BLaER1 treated with 17β-estradiol and CSF1 and Interleukin-3, amounts not matched to agents 10 nM and 100 nM (cell line): Measurements from ENCODE around the gene ERFL.

Experiments
- H3K27ac ChIP-seq, 11 experiments: shearing (Covaris generic); formaldehyde crosslinking; 2 replicates each; pipeline ENCODE4 v1.8.1; 2022
- H3K27me3 ChIP-seq, 11 experiments: shearing (Covaris generic); formaldehyde crosslinking; 2 replicates each; pipeline ENCODE4 v1.8.1; 2022
- H3K36me3 ChIP-seq, 11 experiments: shearing (Covaris generic); formaldehyde crosslinking; 2 replicates each; pipeline ENCODE4 v1.8.1; 2022
- H3K4me1 ChIP-seq, 10 experiments: shearing (Covaris generic); formaldehyde crosslinking; 2 replicates each; pipeline ENCODE4 v1.8.1; 2022
- H3K4me2 ChIP-seq, 11 experiments: shearing (Covaris generic); formaldehyde crosslinking; 2 replicates each; pipeline ENCODE4 v1.8.1; 2022
- H3K4me3 ChIP-seq, 10 experiments: shearing (Covaris generic); formaldehyde crosslinking; 2 replicates each; pipeline ENCODE4 v1.8.1; 2022
- H3K9ac ChIP-seq, 11 experiments: shearing (Covaris generic); formaldehyde crosslinking; 2 replicates each; pipeline ENCODE4 v1.8.1; 2022
- H3K9me3 ChIP-seq, 11 experiments: shearing (Covaris generic); formaldehyde crosslinking; replicated peaks in 1 of 11; 2 replicates each; pipeline ENCODE4 v1.8.1; 2022
- H4K20me1 ChIP-seq, 11 experiments: shearing (Covaris generic); formaldehyde crosslinking; 2 replicates each; pipeline ENCODE4 v1.8.1; 2022
- Cebpa-rat ChIP-seq, 11 experiments: shearing (Covaris generic); IDR thresholded peaks; 2 replicates each; pipeline ENCODE4 v1.8.1; 2022

Gene ERFL

GRCh38 chr19:41902594-41902993 lies 25.7 kb downstream of the ERFL start:
- H3K36me3 ChIP-seq, result peaks cover 98 to 100% (median 99%) of the 10 kb centered on the region in 11 experiments
- 0 out of 20 replicates have a peak, but pooled peaks cover 0 to 4% (median 0%) of the 10 kb centered on the region in 10 experiments for H3K4me1 ChIP-seq
- no peak for TF ChIP-seq Cebpa-rat (IDR thresholded peaks at IDR 0.05)

DNA sequence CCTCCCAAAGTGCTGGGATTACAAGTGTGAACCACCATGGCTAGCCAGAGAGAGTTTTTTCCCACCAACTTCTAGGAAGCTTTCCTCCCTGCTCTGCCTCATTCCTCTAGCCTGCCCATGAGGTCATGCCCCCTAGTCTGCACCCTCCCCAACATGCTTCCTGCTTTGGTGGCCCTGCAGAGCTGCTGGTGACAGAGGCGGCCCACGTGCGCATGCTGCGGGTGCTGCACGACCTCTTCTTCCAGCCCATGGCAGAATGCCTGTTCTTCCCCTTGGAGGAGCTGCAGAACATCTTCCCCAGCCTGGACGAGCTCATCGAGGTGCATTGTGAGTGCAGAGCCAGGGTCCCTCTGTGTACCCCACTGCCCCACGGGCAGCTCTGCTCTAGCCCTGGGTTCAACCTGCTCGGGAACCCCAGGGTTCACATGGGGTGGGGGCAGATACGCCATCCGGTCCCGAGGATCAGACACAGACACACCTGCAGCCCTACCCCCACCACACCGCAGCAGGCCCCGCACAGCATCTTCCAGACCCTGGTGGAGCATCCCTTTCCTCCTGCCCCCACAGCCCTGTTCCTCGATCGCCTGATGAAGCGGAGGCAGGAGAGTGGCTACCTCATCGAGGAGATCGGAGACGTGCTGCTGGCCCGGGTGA lies 26.4 kb downstream of the ERFL start:
- H3K4me3 ChIP-seq, result no peak overlapping the region
- H3K27me3 ChIP-seq, result no peaks in the 10 kb centered on the region
- H4K20me1 ChIP-seq, result peaks cover 4 to 94% (median 78%) of the 10 kb centered on the region in 11 experiments; a peak in 21 of 22 replicates
- H3K27ac ChIP-seq, result no peak overlapping the region
- H3K9ac ChIP-seq, result no peak overlapping the region
- peaks cover 93 to 94% (median 93%) of the 10 kb centered on the region in 11 experiments for H3K36me3 ChIP-seq
- 0 out of 20 replicates have a peak, but pooled peaks cover 0 to 4% (median 0%) of the 10 kb centered on the region in 10 experiments for H3K4me1 ChIP-seq
- no peak overlapping the region for H3K4me2 ChIP-seq
- no peaks in the 10 kb centered on the region for H3K9me3 ChIP-seq
- TF ChIP-seq Cebpa-rat (IDR thresholded peaks at IDR 0.05), result no peak

More at GRCh38 chr19:41902594-41902993, 25.7 kb downstream of the ERFL start:
- H3K9me3 ChIP-seq, result no peaks in the 10 kb centered on the region
- H3K9ac ChIP-seq, result no peak overlapping the region; a peak in 1 of 22 replicates
- no peak overlapping the region for H3K27ac ChIP-seq
- no peak overlapping the region for H3K4me2 ChIP-seq
- H3K4me3 ChIP-seq, result no peak overlapping the region
- no peaks in the 10 kb centered on the region for H3K27me3 ChIP-seq
- peaks cover 4 to 100% (median 84%) of the 10 kb centered on the region in 11 experiments; a peak in 21 of 22 replicates for H4K20me1 ChIP-seq

DNA sequence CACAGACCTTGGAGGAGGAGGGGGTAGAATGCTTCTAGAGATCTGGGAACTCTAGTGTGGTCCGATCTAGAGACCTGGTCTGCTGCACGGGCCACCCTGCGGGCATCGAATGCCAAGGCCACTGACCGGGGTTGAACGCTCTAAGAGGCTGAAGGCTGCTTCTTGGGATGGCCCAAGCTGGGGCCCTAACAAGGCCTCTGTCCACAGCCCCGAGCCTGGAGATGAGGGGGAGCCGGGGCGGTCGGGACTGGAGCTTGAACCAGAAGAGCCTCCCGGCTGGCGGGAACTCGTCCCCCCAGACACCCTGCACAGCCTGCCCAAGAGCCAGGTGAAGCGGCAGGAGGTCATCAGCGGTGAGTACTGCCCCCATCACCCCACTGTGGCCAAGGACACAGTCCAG lies 30.0 kb downstream of the ERFL start:
- Histone ChIP-seq H3K36me3 (peaks cover 80 to 86% (median 84%) of the 10 kb centered on the region in 11 experiments), H3K27me3 (no peaks in the 10 kb centered on the region), H3K9me3 (no peaks in the 10 kb centered on the region), H3K4me3 (no peak overlapping the region), H3K4me1 (peaks cover 0 to 4% (median 0%) of the 10 kb centered on the region in 10 experiments; a peak in 4 of 20 replicates), H4K20me1 (peaks cover 4 to 88% (median 66%) of the 10 kb centered on the region in 11 experiments; a peak in 20 of 22 replicates), H3K4me2 (no peak overlapping the region), H3K27ac (no peak overlapping the region), H3K9ac (no peak overlapping the region)
- no peak for TF ChIP-seq Cebpa-rat (IDR thresholded peaks at IDR 0.05)

DNA sequence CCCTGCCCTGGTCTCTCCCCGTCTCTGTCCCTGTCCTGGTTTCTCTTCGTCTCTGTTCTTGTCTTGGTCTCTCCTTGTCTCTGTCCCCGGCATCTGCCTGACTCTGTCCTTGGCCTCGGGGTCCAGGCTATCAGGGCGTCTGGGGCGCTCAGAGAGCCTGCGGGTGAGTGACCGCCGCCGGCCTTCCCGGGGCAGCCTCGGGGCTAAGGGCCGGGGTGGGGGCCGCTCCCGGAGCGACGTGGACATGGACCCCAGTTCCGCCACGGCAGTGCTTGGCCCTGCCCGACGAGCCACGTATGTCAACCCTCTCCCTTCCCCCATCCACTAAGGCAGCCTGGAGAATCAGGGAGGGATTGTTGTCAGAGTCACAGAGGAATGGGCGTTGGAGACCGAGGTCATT lies 30.4 kb downstream of the ERFL start:
- Histone ChIP-seq H4K20me1 (peaks cover 4 to 87% (median 62%) of the 10 kb centered on the region in 11 experiments; a peak in 20 of 22 replicates), H3K9me3 (no peaks in the 10 kb centered on the region), H3K9ac (no peak overlapping the region), H3K4me2 (no peak overlapping the region), H3K4me1 (peaks cover 0 to 7% (median 3%) of the 10 kb centered on the region in 10 experiments; a peak in 15 of 20 replicates), H3K27ac (no peak overlapping the region), H3K27me3 (no peaks in the 10 kb centered on the region), H3K36me3 (peaks cover 78 to 85% (median 82%) of the 10 kb centered on the region in 11 experiments), H3K4me3 (no peak overlapping the region)
- TF ChIP-seq Cebpa-rat (IDR thresholded peaks at IDR 0.05), result no peak

GRCh38 chr19:41897181-41897580 lies 31.1 kb downstream of the ERFL start:
- no peak overlapping the region for H3K9ac ChIP-seq
- H3K4me2 ChIP-seq, result no peak overlapping the region
- H3K9me3 ChIP-seq, result no peaks in the 10 kb centered on the region
- H4K20me1 ChIP-seq, result peaks cover 4 to 87% (median 63%) of the 10 kb centered on the region in 11 experiments; a peak in 21 of 22 replicates
- H3K4me3 ChIP-seq, result no peak overlapping the region
- no peak overlapping the region for H3K27ac ChIP-seq
- peaks cover 0 to 12% (median 9%) of the 10 kb centered on the region in 10 experiments; a peak in 17 of 20 replicates for H3K4me1 ChIP-seq
- TF ChIP-seq Cebpa-rat (IDR thresholded peaks at IDR 0.05), result no peak
- H3K27me3 ChIP-seq, result no peaks in the 10 kb centered on the region
- peaks cover 78 to 85% (median 82%) of the 10 kb centered on the region in 11 experiments for H3K36me3 ChIP-seq

DNA sequence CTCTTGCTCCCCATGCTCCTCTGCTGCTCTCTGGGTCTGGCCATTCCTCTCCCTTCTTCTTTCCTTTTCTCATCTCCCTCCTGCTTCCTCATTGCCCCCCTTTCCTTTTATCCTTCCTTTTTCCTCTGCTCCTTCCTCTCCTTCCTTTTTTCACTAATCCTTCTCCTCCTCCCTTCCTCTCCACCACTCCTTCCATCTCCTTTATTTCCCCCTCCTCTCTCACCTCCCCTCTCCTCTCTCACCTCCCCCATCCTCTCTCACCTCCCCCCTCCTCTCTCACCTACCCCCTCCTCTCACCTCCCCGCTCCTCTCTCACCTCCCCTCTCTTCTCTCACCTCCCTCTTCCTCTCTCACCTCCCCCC lies 31.7 kb downstream of the ERFL start:
- Histone ChIP-seq H3K27me3 (no peaks in the 10 kb centered on the region), H3K9ac (peak overlapping the region in 1 of 11 experiments; percentile 23; a peak in 1 of 22 replicates), H3K4me2 (no peak overlapping the region), H3K4me3 (no peak overlapping the region), H3K36me3 (peaks cover 78 to 85% (median 82%) of the 10 kb centered on the region in 11 experiments), H3K27ac (0 out of 22 replicates have a peak overlapping the region, but pooled peaks of 1 of the 11 experiments have one; percentile 29), H4K20me1 (peaks cover 9 to 87% (median 63%) of the 10 kb centered on the region in 11 experiments), H3K4me1 (peaks cover 3 to 18% (median 15%) of the 10 kb centered on the region in 10 experiments; a peak in 17 of 20 replicates), H3K9me3 (no peaks in the 10 kb centered on the region)
- no peak for TF ChIP-seq Cebpa-rat (IDR thresholded peaks at IDR 0.05)

GRCh38 chr19:41895745-41896580 lies 32.3 kb downstream of the ERFL start:
- Histone ChIP-seq H3K4me2 (no peak overlapping the region), H3K36me3 (peaks cover 76 to 85% (median 82%) of the 10 kb centered on the region in 11 experiments), H4K20me1 (peaks cover 9 to 87% (median 65%) of the 10 kb centered on the region in 11 experiments), H3K9me3 (no peaks in the 10 kb centered on the region), H3K27me3 (no peaks in the 10 kb centered on the region), H3K4me3 (no peak overlapping the region), H3K27ac (peak overlapping the region in 2 of 11 experiments; percentile 4 to 29; a peak in 1 of 22 replicates), H3K9ac (peak overlapping the region in 4 of 11 experiments; percentile 23 to 29 (median 26); a peak in 2 of 22 replicates), H3K4me1 (peaks cover 5 to 24% (median 21%) of the 10 kb centered on the region in 10 experiments; a peak in 17 of 20 replicates)
- TF ChIP-seq Cebpa-rat (IDR thresholded peaks at IDR 0.05), result no peak

DNA sequence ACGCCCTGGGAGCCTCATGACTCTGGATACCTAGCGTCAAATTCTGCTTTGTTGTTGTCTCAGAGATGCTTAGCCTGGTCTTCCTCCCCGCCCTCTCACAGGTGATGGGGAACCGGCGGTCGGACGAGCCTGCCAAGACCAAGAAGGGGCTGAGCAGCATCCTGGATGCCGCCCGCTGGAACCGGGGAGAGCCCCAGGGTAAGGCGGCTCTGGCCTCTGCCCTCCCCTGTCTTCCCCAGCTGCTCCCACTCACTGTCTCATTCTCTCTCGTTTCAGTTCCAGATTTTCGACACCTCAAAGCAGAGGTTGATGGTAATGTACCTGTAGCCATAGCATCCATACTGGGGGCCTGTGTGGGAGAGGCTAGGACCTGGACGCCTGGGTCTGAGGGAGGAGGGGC lies 33.9 kb downstream of the ERFL start:
- Histone ChIP-seq H4K20me1 (peaks cover 18 to 87% (median 74%) of the 10 kb centered on the region in 11 experiments), H3K27ac (peak overlapping the region in 2 of 11 experiments; percentile 17 to 29; a peak in 2 of 22 replicates), H3K4me1 (peaks cover 5 to 35% (median 28%) of the 10 kb centered on the region in 10 experiments; a peak in 17 of 20 replicates), H3K9ac (peak overlapping the region in 2 of 11 experiments; percentile 8 to 33; a peak in 1 of 22 replicates), H3K9me3 (no peaks in the 10 kb centered on the region), H3K36me3 (peaks cover 76 to 84% (median 82%) of the 10 kb centered on the region in 11 experiments), H3K27me3 (no peaks in the 10 kb centered on the region), H3K4me2 (no peak overlapping the region), H3K4me3 (no peak overlapping the region)
- no peak for TF ChIP-seq Cebpa-rat (IDR thresholded peaks at IDR 0.05)
